ENCODE results near the gene BZW2. TPM values are rescaled to one million over a fixed set of nuclear protein-coding genes. Genes with fewer than 3 reads are reported as not detected.

Gene BZW2
- total and polyA plus RNA-seq, 4 donors, result 32.4 to 53.7 (median 46.1) TPM

- H3K9ac ChIP-seq (ENCODE audit: insufficient read depth in 1 of 2, low read length in 2 of 2), result no peak overlapping the region
- H3K27ac ChIP-seq (ENCODE audit: low read depth in 1 of 2, low read length in 1 of 2), result no peak overlapping the region
- H3K4me1 ChIP-seq (ENCODE audit: control insufficient read depth in 5 of 5, insufficient read depth in 5 of 5, low read length in 5 of 5), result no peaks in the 10 kb centered on the region
- DNase-seq, result no peak
- TF ChIP-seq, protein P1, sequence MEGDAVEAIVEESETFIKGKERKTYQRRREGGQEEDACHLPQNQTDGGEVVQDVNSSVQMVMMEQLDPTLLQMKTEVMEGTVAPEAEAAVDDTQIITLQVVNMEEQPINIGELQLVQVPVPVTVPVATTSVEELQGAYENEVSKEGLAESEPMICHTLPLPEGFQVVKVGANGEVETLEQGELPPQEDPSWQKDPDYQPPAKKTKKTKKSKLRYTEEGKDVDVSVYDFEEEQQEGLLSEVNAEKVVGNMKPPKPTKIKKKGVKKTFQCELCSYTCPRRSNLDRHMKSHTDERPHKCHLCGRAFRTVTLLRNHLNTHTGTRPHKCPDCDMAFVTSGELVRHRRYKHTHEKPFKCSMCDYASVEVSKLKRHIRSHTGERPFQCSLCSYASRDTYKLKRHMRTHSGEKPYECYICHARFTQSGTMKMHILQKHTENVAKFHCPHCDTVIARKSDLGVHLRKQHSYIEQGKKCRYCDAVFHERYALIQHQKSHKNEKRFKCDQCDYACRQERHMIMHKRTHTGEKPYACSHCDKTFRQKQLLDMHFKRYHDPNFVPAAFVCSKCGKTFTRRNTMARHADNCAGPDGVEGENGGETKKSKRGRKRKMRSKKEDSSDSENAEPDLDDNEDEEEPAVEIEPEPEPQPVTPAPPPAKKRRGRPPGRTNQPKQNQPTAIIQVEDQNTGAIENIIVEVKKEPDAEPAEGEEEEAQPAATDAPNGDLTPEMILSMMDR (IDR thresholded peaks at IDR 0.05; ENCODE audit: control extremely low read depth, extremely low read depth), result no peak
- no peak for ATAC-seq (ENCODE audit: insufficient read depth, low FRiP score)
- H3K36me3 ChIP-seq (ENCODE audit: control insufficient read depth in 4 of 4, insufficient read depth in 4 of 4, low read length in 4 of 4), result peaks cover 16 to 35% (median 25%) of the 10 kb centered on the region in 4 donors
- no peak overlapping the region for H3K4me3 ChIP-seq
- 94 to 95% methylated on average over 8 of the region's 8 CpGs for WGBS, 2 donors
- H3K27me3 ChIP-seq (ENCODE audit: control insufficient read depth in 3 of 3, insufficient read depth in 3 of 3, low read length in 2 of 3), result no peaks in the 10 kb centered on the region
- H3K9me3 ChIP-seq (ENCODE audit: control insufficient read depth in 4 of 4, insufficient read depth in 3 of 4, low read length in 3 of 4), result no peaks in the 10 kb centered on the region
Measured at GRCh38 chr7:16697507-16698199, 51.7 kb downstream of the BZW2 start.

DNA sequence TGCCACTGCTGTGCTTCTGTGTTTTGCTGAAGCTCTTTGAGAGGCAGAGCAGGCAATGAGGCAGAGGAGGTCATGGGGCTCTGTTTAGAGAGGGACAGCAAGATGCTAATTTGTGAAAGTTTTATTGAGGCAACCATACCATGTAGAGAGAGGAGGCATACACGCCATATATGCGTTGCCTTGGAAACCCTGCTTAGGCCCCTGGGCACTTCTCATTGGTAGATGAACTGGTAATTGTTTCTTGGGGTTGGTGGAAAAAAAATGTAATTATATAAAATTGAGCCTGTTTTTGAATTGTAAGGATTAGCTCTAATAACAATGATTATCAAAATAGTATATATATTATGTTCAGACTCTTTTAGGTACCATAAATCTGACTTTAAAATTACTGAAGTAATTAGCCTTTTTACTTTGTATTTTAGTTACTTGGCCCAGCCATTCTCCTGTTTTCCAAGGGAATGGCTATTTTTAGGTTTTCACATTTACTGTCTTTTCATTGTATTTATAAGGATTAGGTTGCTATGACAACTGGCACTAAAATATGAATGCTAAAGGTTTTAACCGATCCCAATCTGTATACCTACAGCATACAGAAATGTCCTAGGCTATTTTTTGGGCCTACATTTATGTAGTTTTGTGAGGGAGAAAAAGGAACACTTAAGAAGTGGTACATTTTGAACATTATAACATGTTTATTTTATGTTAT, 52.4 kb downstream of the BZW2 start:
- H3K27me3 ChIP-seq (ENCODE audit: control insufficient read depth in 3 of 3, insufficient read depth in 3 of 3, low read length in 2 of 3), result no peaks in the 10 kb centered on the region
- no peak for ATAC-seq (ENCODE audit: insufficient read depth, low FRiP score)
- H3K36me3 ChIP-seq (ENCODE audit: control insufficient read depth in 4 of 4, insufficient read depth in 4 of 4, low read length in 4 of 4), result peaks cover 16 to 34% (median 25%) of the 10 kb centered on the region in 4 donors
- TF ChIP-seq, protein P1 (IDR thresholded peaks at IDR 0.05; ENCODE audit: control extremely low read depth, extremely low read depth), result no peak
- no peak for DNase-seq
- H3K4me1 ChIP-seq (ENCODE audit: control insufficient read depth in 5 of 5, insufficient read depth in 5 of 5, low read length in 5 of 5), result no peaks in the 10 kb centered on the region
- 93 to 95% methylated on average over 3 of the region's 3 CpGs for WGBS, 2 donors
- no peak overlapping the region for H3K9ac ChIP-seq (ENCODE audit: insufficient read depth in 1 of 2, low read length in 2 of 2)
- H3K27ac ChIP-seq (ENCODE audit: low read depth in 1 of 2, low read length in 1 of 2), result no peak overlapping the region
- H3K4me3 ChIP-seq, result no peak overlapping the region
- no peaks in the 10 kb centered on the region for H3K9me3 ChIP-seq (ENCODE audit: control insufficient read depth in 4 of 4, insufficient read depth in 3 of 4, low read length in 3 of 4)

DNA sequence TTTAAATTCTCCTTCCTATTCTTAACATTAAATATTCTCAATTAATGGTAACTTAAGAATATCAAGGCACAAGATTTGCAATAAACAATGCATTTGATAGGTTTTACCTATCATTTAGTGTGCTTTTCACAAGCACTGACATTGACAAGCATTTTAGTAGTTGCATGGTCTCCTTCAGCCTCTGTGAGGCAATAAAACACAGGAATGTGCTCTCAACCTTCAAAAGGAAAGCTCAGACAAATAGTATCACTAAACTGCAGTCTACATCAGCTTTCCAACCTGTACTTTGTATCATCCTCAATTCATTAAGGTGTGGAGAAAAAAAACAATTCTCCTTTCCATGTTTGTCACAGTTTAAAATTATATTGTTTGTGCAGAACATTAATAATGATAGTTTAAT, 56.5 kb downstream of the BZW2 start:
- H3K9ac ChIP-seq (ENCODE audit: insufficient read depth in 1 of 2, low read length in 2 of 2), result no peak overlapping the region
- no peaks in the 10 kb centered on the region for H3K4me1 ChIP-seq (ENCODE audit: control insufficient read depth in 5 of 5, insufficient read depth in 5 of 5, low read length in 5 of 5)
- ATAC-seq (ENCODE audit: insufficient read depth, low FRiP score) (no peak), DNase-seq (peak in 1 of 3 donors; percentile 31)
- no peaks in the 10 kb centered on the region for H3K27me3 ChIP-seq (ENCODE audit: control insufficient read depth in 3 of 3, insufficient read depth in 3 of 3, low read length in 2 of 3)
- TF ChIP-seq, protein P1 (IDR thresholded peaks at IDR 0.05; ENCODE audit: control extremely low read depth, extremely low read depth), result no peak
- no peak overlapping the region for H3K27ac ChIP-seq (ENCODE audit: low read depth in 1 of 2, low read length in 1 of 2)
- H3K36me3 ChIP-seq (ENCODE audit: control insufficient read depth in 4 of 4, insufficient read depth in 4 of 4, low read length in 4 of 4), result peaks cover 11 to 28% (median 20%) of the 10 kb centered on the region in 4 donors
- H3K9me3 ChIP-seq (ENCODE audit: control insufficient read depth in 4 of 4, insufficient read depth in 3 of 4, low read length in 3 of 4), result no peaks in the 10 kb centered on the region
- no peak overlapping the region for H3K4me3 ChIP-seq
